ENCODE data around the gene WDR88. TPM values are rescaled to one million over a fixed set of nuclear protein-coding genes. Genes with fewer than 3 reads are reported as not detected.

WDR88 gene
- total RNA-seq, 4 donors from 2014 or later, result not detected

GRCh38 chr19:33197591-33198000 lies 65.7 kb downstream of the WDR88 start:
- TF ChIP-seq CTCF (IDR thresholded peaks at IDR 0.05) (no peak), POLR2A (IDR thresholded peaks at IDR 0.05) (no peak)
- intact Hi-C loops (cut with DNase I; ENCODE audit: low total_unique reads), result no loop called here
- H3K4me3 ChIP-seq (ENCODE audit: low read depth, poor library complexity, severe bottlenecking), result no peak overlapping the region
- WGBS, 2 donors, result 95 to 98% methylated on average over 8 to 11 of the region's 11 CpGs
- DNase-seq (ENCODE audit: low spot score in 2 of 2), result no peak

GRCh38 chr19:33198169-33198568 lies 66.3 kb downstream of the WDR88 start:
- no peak overlapping the region for H3K4me3 ChIP-seq (ENCODE audit: low read depth, poor library complexity, severe bottlenecking)
- TF ChIP-seq CTCF (IDR thresholded peaks at IDR 0.05) (no peak), POLR2A (IDR thresholded peaks at IDR 0.05) (no peak)
- no peak for DNase-seq (ENCODE audit: low spot score in 2 of 2)
- intact Hi-C loops (cut with DNase I; ENCODE audit: low total_unique reads), result no loop called here
- 93 to 94% methylated on average over 3 to 6 of the region's 7 CpGs for WGBS, 2 donors

- 74% methylated on average over 7 to 8 of the region's 8 CpGs for WGBS, 2 donors
- TF ChIP-seq POLR2A (IDR thresholded peaks at IDR 0.05) (no peak), CTCF (IDR thresholded peaks at IDR 0.05) (no peak)
- intact Hi-C loops (cut with DNase I; ENCODE audit: low total_unique reads), result loop anchor here (10.0 kb wide), 1 partner anchor 555 kb away; no protein-coding TSS in a partner anchor
- DNase-seq (ENCODE audit: low spot score in 2 of 2), result no peak
- no peak overlapping the region for H3K4me3 ChIP-seq (ENCODE audit: low read depth, poor library complexity, severe bottlenecking)
Observed at GRCh38 chr19:33199441-33200265, 67.7 kb downstream of the WDR88 start.

- intact Hi-C loops (cut with DNase I; ENCODE audit: low total_unique reads), result loop anchor here (10.0 kb wide), 1 partner anchor 553 kb away; no protein-coding TSS in a partner anchor
- TF ChIP-seq POLR2A (IDR thresholded peaks at IDR 0.05) (no peak), CTCF (IDR thresholded peaks at IDR 0.05) (no peak)
- 87 to 96% methylated on average over 6 of the region's 6 CpGs for WGBS, 2 donors
- DNase-seq (ENCODE audit: low spot score in 2 of 2), result no peak
- H3K4me3 ChIP-seq (ENCODE audit: low read depth, poor library complexity, severe bottlenecking), result no peak overlapping the region
Observed at GRCh38 chr19:33201473-33201872, 69.6 kb downstream of the WDR88 start.

GRCh38 chr19:33201886-33202545 lies 70.1 kb downstream of the WDR88 start:
- WGBS, 2 donors, result 90 to 92% methylated on average over 15 of the region's 15 CpGs
- intact Hi-C loops (cut with DNase I; ENCODE audit: low total_unique reads), result loop anchor here (10.0 kb wide), 1 partner anchor 553 kb away; no protein-coding TSS in a partner anchor
- no peak for DNase-seq (ENCODE audit: low spot score in 2 of 2)
- TF ChIP-seq CTCF (IDR thresholded peaks at IDR 0.05) (no peak), POLR2A (IDR thresholded peaks at IDR 0.05) (no peak)
- H3K4me3 ChIP-seq (ENCODE audit: low read depth, poor library complexity, severe bottlenecking), result no peak overlapping the region
